GM11168 (cell line): Measurements from ENCODE around the gene OR2T2.
"Not testable (repeated sequence)": the region's sequence is repeated elsewhere in the genome, so short reads cannot be mapped to it uniquely, and the experiment has no call there.

Experiments
- in situ Hi-C: fragments of 300-500 bp; cut with MboI; formaldehyde crosslinking; loops from one replicate; pipeline ENCODE4 v1.12.0; 2022; ENCODE audit warnings: low sequenced_read_pairs; ENCODE audit not compliant: unreplicated experiment

Gene OR2T2

DNA sequence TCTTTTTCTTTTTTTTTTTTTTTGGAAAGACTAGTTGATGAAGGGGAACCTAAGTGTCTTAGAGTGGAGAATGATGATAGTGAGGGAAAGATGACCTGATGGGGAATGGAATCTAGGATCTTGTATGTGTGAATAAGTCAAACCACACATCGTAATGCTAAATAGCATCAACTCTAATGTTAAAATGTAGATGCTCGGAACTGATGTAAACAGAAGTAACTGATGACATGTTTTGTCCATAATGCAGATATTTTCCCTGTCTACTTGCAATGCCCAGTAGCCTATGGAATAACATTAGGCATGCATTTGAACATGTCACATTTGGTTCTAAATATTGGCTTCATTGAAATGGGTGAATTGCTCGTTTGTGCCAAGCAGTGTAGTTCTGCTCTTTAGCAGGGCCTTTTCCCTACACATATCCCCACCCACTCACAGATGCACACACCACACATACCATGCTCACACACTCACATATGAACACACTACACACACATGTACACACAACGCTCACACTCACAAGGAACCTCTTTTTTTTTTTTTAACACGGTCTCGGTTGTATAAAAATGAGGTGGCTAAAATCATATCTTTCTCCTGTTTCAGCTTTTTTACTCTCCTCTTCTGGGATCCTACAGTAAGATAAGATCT, 4.5 kb downstream of the OR2T2 start:
- in situ Hi-C loops, result not testable (repeated sequence)

DNA sequence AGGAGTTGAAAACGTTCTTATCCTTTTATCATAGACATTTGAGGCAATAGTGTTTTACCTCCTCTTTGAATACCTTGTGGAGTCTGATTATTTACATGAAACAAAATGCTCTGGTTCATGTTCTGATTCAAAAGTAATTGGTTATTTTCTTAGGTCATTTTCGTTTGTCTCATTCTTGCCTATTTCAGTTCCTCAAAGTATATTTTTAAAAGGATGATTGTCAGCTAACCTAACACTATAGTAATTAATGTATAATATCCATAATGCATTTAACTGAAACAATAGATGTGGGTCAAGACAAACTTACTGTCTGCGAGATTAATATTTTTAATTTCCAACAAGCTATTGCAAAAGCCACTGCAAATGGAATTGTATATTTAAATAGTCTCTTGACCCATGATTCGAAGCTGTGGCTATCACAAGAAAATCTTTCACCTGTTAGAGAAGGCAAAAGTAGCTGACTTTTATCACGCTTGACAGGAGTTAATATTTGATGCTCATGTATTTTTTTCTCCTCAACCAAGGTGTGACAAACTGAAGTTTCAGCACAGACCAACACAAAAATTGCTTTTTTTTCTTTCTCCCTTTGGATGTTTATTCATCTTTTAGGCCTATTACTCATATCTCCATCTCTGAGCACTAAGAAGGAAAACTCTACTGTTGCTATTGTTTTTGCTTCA, 5.2 kb downstream of the OR2T2 start:
- in situ Hi-C loops, result not testable (repeated sequence)

DNA sequence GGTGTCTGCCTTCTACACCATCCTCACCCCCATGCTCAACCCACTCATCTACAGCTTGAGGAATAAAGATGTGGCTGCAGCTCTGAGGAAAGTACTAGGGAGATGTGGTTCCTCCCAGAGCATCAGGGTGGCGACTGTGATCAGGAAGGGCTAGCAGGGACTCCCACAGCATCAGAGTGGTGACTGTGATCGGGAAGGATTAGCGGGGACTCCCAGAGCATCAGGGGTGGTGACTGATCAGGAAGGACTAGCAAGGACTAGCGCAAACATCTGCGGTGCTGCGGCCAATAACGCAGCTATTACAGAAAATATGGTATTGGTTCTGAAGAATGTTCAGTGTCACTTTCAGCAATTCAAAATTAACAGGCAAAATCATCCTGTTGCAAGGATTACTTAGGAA, 8.2 kb downstream of the OR2T2 start:
- in situ Hi-C loops, result not testable (repeated sequence)

DNA sequence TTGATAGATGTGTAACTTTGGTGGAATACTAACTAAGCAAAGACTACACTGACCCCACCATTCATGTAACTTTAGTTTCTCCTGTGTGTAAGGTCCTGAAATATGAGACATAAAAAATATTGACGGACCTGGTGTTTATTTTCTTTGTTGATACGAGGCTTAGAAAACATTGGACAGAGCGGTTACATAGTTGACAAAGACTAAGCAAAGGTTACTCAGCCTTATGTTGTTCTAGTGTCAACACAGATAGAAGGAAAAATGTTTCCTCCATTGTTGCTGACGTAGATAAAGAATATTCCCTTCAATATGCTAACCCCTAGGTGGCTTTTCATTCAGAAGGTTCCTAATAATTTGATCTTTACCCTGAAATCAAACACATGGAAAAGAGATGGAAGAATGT, 9.6 kb downstream of the OR2T2 start:
- in situ Hi-C loops, result not testable (repeated sequence)

DNA sequence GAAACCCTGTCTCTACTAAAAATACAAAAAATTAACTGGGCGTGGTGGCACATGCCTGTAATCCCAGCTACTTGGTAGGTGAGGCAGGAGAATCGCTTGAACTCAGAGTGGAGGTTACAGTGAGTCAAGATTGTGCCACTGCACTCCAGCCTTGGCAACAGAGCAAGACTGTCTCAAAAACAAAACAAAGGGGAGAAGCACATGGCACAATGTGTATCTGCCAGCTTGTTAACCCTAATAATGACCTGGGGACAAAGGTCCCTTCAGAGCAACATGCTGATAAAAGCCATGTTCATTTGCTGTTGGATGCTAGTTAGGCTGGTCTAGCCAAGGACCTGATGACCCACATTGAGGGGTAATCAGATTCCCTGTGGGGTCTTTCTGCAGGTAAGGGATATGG, 11.2 kb downstream of the OR2T2 start:
- in situ Hi-C loops, result not testable (repeated sequence)

DNA sequence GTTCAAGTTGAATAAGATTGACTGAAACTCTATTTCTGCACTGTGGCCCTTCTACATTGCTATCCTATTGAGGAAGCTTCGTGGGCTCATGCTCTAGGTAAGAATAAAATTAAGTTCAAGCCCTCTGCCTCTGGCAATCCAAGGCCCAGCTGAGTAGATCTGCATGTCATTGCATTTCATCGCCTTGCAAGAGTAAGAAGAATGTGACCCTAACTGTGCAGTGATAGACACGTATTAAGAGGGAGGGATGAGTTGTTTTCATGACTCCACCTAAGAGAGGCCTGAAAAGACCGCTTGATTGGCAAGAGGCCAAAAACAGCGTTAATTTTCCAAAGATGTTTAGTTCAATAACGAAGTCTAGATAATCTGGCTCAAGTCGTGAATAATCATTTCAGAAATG, 13.7 kb downstream of the OR2T2 start:
- in situ Hi-C loops, result not testable (repeated sequence)

DNA sequence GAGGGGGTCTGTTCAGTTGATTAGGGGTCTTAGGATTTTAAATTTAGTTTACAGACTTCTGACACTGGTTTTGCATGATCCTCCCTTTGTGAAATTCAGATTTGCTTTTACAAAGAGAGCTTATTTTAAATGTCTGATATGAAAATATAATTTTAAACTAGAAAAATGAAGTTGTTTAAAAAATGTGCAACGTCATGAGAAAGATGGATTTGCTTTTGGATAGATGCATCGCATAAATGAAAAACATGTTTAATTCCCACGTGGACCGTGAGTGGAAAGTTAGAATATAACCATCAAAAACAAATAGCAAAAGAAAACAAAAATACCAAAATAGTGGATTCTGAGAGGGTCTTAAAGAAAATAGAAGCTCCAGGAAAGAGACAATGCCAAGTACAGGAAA, 25.7 kb downstream of the OR2T2 start:
- in situ Hi-C loops, result no loop called here

DNA sequence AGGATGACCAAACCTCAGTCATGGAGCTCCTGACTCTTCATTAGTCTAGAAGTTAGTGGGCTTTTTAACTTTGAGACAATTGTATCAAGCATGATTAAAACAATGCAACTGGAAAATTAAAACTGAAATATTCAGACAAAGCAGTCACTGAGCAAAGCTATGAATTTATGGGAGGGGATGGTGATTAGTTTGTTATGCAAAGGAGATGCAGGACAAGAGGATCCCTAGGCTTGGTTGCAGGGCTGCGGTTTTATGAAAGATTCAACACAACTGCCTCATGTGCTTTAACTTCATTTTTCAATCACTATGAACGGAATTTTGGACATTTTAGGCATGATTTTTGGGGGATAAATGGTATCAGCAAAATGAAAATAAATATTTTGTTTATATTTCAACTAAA, 26.7 kb downstream of the OR2T2 start:
- in situ Hi-C loops, result not testable (repeated sequence)

DNA sequence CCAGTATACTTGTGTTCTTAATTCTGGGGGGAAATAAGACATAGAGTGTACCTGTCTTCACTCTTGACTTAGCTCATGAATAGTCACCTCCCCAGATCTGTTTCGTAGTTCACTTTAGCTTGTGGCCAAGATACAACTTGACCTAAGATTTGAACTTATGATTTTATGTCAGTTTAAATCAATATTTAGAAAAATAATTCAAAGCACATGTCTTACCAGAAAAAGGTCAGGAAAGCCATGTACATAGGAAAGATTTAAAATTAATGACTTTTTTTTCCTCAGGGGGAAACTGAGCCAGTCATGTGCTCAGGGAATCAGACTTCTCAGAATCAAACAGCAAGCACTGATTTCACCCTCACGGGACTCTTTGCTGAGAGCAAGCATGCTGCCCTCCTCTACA, 27.6 kb downstream of the OR2T2 start, which contains the start of gene OR2T3:
OR2T3 (plus strand) TSS at position 301 of the 400 bp plus-strand sequence; CDS start at position 301, 0 bp downstream.
- in situ Hi-C loops, result not testable (repeated sequence)

DNA sequence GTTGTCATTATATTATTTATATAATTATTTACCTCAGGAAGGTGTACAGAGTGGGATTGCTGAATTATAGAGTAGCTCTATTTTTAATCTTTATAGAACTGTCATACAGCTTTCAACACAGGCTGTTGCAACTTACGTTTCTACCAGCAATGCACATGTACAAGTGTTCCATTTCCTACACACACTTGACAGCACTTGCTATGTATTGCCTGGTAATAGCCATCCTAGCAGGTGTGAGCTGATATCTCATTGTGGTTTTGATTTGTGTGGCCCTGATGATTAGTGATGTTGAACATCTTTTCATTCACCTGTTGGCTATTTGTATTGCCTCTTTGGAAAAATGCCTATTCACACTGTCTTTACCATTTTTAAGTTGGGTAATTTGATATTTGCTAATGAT, 30.2 kb downstream of the OR2T2 start:
- in situ Hi-C loops, result loop anchor here (5.0 kb wide), 1 partner anchor 97 kb away; the partner anchor contains the start of gene OR2T34

DNA sequence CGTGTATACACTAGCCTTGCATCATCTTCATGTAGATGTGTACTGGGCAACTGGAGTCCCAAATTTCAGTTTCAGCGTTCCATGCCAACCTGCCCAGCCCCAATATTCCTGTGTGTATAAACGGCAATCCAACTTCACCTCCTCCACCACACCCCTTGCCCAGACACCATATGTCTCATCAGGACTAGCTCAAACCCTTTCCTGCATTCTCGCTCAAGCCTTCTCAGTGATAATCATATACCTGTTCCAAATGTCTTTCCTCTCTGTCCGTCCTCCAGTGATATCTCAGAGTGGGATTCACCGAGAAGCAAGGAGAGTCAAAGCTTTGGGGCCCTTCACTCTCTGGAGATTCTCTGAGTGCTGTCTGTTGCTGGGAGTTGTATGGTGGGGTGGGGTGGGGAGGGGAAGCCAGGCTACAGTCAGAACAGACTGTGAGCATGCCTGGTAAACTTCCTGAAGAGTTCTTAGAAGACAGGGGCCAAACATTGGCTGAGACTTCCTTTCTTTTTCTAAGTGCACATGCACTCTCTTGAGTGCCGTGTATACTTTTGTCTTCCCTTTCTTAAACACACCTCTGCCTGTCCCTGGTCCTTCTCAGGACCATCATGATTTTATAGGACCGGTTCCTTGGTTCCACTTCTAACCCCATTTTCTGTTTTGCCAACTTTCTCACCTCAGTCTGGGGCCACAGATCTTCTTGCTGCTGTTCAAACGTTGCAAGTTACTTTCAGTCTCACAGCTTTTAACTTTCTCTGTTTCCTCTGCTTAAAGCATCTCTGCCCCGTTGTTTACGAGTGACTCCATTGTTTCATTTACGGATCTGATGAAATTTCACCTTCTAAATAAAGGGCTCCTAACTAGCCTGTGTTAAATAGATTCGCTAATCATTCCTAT, 36.5 kb downstream of the OR2T2 start:
- in situ Hi-C loops, result not testable (repeated sequence)

DNA sequence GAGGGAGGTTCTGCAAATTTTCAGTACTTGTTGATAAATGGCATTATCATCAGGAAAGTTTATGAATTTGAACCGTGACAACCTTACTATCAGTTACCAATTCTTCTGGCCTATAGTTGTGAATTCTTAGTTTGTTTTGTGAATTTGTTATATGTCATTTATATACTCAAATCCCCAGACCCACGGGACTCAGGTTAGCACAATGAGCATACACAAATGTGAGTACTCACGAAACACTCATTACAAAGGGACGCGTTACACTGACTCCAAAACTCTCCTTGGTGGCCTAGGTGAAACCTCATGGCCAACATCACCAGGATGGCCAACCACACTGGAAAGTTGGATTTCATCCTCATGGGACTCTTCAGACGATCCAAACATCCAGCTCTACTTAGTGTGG, 42.9 kb downstream of the OR2T2 start, which contains the start of gene OR2T5:
OR2T5 (plus strand) TSS at position 301 of the 400 bp plus-strand sequence; CDS start at position 301, 0 bp downstream.
- in situ Hi-C loops, result not testable (repeated sequence)

DNA sequence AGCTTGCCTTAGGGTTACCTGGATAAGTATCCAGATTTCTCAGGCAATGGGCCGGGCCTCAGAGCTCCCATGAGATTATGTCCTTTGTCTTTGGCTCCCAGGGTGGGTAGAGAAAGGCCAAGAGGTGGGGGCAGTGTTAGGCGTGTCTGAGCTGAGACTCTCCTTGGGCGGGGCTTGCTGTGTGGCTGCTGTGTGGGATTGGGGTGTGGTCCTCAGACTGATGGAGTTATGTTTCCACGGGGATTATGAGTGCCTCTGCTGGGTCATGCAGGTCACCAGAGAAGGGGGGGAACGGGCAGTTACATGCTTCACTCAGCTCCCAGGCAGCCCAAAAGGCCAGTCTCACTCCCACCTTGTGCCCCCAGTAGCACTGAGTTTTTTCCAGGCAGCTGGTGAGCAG, 51.2 kb downstream of the OR2T2 start:
- in situ Hi-C loops, result not testable (repeated sequence)

DNA sequence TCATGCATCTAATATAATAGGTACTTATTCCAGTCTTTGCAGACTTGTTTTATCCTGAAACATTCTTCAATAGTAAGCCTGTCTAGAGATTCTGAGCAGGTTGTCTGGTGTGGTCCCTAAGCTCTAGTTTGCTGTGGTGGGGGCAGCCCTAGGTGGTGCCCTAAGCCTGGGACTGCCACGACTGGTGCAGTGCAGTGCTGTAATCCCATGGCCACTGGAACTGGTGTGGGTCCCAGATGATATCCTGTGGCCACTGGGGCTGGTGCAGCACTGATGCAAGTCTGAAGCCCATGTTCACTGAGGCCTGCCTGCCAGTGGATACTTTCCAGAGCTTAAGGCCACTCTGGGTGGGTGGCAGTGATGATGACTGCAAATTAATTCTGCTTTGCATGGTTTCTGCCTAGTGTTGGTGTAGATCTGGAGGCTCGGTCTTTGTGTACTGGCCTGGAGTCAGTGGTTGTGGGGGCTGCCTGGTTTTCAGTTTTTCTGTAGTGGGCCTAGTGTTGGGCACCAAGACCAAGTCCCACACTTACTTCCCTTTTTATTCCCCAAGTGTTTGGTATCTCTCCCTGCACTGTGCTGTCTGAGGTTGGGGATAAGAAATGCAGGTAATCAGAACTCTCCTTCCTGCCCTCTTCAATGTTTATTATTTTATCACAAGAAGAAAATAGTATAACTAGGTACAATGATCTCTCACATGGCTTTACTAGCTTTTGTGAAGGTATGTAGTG, 55.0 kb downstream of the OR2T2 start:
- in situ Hi-C loops, result loop anchor here (5.0 kb wide), 1 partner anchor 47 kb away; no protein-coding TSS in a partner anchor
